Mucosa of stomach (tissue), 1 donor: ENCODE measurements around the gene LANCL2.

Experiments used
- H3K27me3 ChIP-seq: one replicate; pipeline ENCODE4 v1.7.0; 2013; ENCODE audit warnings: mild to moderate bottlenecking, low read length; ENCODE audit not compliant: control insufficient read depth, insufficient read depth
- H3K36me3 ChIP-seq: one replicate; pipeline ENCODE4 v1.7.0; 2013; ENCODE audit warnings: low read length; ENCODE audit not compliant: control insufficient read depth, insufficient read depth
- H3K4me1 ChIP-seq: one replicate; pipeline ENCODE4 v1.7.0; 2013; ENCODE audit warnings: mild to moderate bottlenecking, low read length; ENCODE audit not compliant: control insufficient read depth, insufficient read depth
- H3K4me3 ChIP-seq: one replicate; pipeline ENCODE4 v1.7.0; 2013; ENCODE audit warnings: low read length
- H3K9ac ChIP-seq: one replicate; pipeline ENCODE4 v1.7.0; 2013; ENCODE audit warnings: mild to moderate bottlenecking, low read length, moderate library complexity
- H3K9me3 ChIP-seq: one replicate; pipeline ENCODE4 v1.7.0; 2013; ENCODE audit warnings: mild to moderate bottlenecking, low read length, moderate library complexity; ENCODE audit not compliant: control insufficient read depth
- donor health status: Pancreatic carcinoma.

LANCL2 gene

DNA sequence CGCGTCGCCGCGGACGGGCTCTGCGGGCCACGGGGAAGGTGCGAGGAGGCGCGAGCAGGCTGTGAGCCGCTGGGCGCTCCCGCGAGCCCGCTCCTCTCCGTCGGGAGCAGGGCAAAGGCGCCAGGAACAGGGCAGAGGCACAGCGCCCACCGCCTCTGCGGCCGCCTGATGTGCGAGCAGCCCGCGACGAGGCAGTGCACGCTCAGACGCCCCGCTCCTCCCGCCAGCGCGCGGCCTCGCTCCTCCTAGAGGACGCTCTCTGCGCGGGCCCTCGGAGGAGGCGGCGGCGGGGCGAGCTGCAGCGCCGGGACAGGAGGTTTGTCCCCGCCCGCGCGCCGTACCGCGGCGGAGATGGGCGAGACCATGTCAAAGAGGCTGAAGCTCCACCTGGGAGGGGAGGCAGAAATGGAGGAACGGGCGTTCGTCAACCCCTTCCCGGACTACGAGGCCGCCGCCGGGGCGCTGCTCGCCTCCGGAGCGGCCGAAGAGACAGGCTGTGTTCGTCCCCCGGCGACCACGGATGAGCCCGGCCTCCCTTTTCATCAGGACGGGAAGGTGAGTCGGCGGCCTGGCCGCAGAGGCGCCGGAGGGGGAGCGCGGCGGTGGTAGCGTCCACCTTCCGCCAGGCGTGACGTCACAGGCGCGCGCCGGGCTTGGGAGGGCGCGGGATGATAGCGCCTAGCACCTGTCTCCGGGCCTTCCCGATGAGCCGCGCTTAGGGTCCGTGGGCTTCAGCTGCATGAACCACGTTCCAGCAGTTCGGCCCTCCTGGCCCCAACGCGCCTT, 731 bp downstream of the LANCL2 start:
- Histone ChIP-seq H3K9ac (peak overlapping the region; percentile 85), H3K4me1 (peaks cover 7% of the 10 kb centered on the region), H3K4me3 (peak overlapping the region; percentile 98), H3K9me3 (no peaks in the 10 kb centered on the region), H3K27me3 (no peaks in the 10 kb centered on the region), H3K36me3 (no peaks in the 10 kb centered on the region)

DNA sequence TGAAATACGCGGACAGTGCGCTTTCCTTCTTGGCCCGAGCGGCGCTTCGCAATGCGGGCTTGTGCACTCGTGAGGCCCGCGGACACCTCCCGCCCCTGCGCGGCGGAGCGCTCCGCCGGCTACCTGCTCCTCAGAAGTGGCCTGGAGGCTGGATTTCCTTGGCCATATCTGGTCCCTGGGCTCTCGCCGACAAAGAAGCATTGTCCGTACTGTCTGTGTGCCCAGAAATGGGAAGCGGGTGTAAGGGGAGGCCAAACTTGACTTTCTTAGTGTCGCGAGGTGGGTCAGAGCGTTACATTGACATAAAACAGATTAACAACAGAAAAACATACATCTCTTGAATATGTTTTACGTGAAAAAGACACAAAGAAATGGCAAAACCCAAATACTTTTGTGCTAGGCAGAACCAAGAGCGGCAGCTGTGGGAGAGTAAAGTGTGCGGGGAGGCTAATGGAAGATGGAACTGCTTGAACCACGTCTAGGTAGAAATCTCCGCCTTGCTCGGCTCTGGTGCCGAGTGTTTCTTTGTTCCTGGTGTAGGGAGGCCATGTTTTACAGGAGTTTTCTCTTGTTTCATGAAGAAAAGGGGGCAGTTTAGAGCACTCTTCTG, 1.4 kb downstream of the LANCL2 start:
- no peaks in the 10 kb centered on the region for H3K27me3 ChIP-seq
- H3K9me3 ChIP-seq = no peaks in the 10 kb centered on the region
- peak overlapping the region; percentile 98 for H3K4me3 ChIP-seq
- H3K4me1 ChIP-seq = peaks cover 7% of the 10 kb centered on the region
- peak overlapping the region; percentile 85 for H3K9ac ChIP-seq
- H3K36me3 ChIP-seq = no peaks in the 10 kb centered on the region

DNA sequence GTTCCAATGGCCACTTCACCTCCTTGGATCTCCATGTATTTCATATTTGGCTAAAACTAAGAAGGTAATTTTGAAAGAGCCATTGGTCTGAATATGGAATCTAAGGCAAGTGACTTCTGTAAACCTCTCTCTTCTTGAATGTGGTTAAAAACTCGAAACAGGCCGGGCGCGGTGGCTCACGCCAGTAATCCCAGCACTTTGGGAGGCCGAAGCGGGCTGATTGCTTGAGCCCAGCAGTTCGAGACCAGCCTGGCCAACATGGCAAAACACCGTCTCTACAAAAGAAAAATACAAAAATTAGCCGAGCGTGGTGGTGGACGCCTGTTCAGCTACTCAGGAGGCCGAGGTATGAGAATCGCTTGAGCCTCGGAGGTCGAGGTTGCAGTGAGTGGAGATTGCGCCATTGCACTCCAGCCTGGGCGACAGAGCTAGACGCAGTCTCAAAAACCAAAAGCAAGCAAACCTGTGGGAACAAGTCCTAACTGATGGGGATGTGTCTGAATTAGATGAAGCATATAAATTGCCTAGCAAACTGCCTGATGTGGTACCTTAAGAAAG, 2.2 kb downstream of the LANCL2 start:
- H3K36me3 ChIP-seq = no peaks in the 10 kb centered on the region
- H3K9me3 ChIP-seq = no peaks in the 10 kb centered on the region
- peaks cover 7% of the 10 kb centered on the region for H3K4me1 ChIP-seq
- H3K4me3 ChIP-seq = peak overlapping the region; percentile 98
- H3K27me3 ChIP-seq = no peaks in the 10 kb centered on the region
- H3K9ac ChIP-seq = peak overlapping the region; percentile 85

DNA sequence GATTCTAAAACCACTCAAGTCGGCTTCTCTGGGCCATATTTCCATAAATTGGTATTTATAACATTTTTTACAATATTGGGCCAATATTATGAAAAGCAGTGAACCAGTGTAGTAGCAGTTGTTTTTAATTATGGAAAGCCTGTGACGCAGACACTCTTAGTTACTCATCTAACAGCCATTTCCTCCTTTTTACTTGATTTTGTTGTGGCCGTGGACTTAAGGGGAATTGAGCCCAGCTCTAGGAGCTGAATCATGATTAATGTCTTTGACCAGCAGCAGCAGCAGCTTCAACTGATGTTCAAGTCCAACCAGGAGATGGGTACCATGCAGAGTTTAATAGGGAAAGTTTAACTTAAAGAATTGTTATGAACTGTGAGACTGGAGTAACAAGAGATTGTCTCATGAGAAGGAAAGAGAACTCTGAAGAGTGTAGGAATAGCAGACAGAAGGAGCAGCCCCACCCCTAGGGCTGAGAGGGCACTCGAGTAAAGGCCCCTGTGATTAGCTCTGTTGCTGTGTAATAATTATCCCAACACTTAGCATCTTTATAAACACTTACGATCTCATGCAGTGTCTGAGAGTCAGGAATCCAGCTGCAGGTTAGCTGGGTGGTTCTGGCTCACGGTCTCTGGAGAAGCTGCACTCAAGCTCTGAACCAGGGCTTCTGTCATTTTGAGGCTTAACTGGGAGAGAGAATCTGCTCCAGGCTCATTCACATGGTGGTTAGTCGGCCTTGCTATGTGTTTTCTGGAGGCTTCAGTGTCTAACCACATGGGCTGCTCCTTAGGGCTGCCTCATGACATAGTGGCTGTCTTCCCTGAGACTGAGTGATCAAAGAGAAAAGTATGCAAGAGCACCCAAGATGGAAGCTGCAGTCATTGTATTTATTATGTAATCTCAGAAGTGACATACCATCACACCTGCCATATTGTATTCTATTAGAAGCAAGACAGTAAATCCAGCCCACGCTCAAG, 4.6 kb downstream of the LANCL2 start:
- Histone ChIP-seq H3K9ac (no peak overlapping the region), H3K4me3 (no peak overlapping the region), H3K9me3 (no peaks in the 10 kb centered on the region), H3K4me1 (peaks cover 3% of the 10 kb centered on the region), H3K27me3 (no peaks in the 10 kb centered on the region), H3K36me3 (no peaks in the 10 kb centered on the region)

DNA sequence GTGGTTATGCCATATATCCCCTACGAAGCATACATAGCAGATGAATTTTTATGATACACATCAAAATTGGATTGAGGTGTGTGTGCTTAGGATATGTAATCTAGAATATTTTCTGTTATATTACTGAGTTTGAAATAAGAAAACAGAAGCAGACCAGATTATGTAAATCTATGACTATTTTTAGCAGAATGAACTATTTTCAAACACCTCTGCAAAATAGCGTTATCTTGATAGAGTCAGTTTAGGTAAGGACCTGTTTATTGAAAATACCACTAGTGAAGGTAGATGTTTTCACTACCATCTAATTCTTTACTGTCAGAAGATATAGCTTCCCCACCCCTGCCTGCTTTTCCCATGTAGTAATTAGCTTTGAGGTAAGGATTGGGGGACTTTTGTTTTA, 9.1 kb downstream of the LANCL2 start:
- no peak overlapping the region for H3K4me3 ChIP-seq
- no peaks in the 10 kb centered on the region for H3K27me3 ChIP-seq
- no peaks in the 10 kb centered on the region for H3K36me3 ChIP-seq
- no peak overlapping the region for H3K9ac ChIP-seq
- no peaks in the 10 kb centered on the region for H3K4me1 ChIP-seq
- H3K9me3 ChIP-seq = no peaks in the 10 kb centered on the region

DNA sequence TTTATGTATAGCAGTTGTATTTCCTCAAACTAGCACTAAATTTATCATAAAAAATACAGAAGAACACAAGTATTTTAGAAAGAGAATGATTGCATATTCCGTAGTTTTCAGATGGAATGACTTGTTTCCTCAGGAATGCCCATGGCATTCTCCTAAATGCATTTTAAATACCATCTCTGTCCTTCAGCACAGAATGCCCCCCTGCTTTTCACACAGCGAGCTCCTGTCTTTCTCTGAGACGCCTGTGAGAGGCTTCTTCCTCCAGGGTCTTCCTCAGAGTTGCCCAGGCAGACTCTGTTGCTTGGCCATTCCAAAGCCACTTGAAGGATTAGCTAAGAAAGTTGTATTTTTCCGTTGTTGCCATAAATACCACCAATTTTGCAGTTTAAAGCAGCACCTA, 10.1 kb downstream of the LANCL2 start:
- Histone ChIP-seq H3K9ac (no peak overlapping the region), H3K9me3 (no peaks in the 10 kb centered on the region), H3K27me3 (no peaks in the 10 kb centered on the region), H3K4me1 (no peaks in the 10 kb centered on the region), H3K36me3 (no peaks in the 10 kb centered on the region), H3K4me3 (no peak overlapping the region)

DNA sequence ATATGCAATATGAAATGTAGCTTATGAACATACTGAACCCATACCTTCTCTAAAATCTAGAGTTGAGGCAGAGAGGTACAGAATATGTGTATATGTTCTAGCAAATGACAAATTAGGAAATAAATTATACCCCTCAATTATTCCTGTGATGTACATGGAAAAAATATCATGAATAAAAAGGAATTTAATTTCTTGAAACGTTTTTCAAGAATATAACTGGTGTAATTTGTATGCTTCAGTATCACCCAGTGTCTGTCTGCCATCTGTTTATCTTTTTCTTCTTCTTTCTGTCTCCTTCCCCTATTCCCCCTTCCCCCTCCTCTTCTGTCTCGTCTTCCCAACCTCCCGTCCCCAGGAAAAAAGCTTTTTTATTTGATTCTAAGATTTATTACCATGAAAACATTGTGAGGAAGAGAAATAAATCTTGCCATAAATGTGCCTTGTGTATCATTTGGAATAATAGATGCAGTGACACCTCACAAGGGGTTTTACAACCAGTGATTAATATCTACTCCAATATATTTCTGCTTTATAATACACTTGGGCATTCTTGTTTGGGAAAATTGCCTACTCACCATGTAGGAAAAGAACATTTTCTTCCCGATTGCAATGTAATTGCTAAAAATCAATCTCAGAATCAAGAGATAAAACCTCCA, 12.2 kb downstream of the LANCL2 start:
- Histone ChIP-seq H3K4me1 (no peaks in the 10 kb centered on the region), H3K9me3 (no peaks in the 10 kb centered on the region), H3K4me3 (no peak overlapping the region), H3K9ac (no peak overlapping the region), H3K27me3 (no peaks in the 10 kb centered on the region), H3K36me3 (no peaks in the 10 kb centered on the region)

DNA sequence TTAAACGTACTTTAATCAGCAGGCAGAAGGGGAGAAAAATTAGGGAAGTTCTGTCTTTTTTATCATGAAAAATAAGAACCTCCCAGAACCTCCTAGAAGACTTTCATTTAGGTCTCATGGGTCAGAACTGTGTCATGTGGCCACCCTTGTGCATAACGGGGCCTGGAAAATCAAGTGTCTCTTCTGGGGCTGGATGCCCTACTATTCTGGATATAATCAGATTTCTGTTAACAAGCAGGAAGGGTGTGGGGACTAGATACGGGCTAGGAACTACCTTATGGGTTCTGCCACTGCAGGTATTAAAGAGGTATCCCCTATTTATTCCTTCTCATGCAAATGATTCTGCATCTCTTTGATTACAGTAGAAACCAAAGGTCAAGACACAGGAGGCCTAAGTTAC, 14.1 kb downstream of the LANCL2 start:
- Histone ChIP-seq H3K4me1 (no peaks in the 10 kb centered on the region), H3K9me3 (no peaks in the 10 kb centered on the region), H3K4me3 (no peak overlapping the region), H3K9ac (no peak overlapping the region), H3K36me3 (no peaks in the 10 kb centered on the region), H3K27me3 (no peaks in the 10 kb centered on the region)

DNA sequence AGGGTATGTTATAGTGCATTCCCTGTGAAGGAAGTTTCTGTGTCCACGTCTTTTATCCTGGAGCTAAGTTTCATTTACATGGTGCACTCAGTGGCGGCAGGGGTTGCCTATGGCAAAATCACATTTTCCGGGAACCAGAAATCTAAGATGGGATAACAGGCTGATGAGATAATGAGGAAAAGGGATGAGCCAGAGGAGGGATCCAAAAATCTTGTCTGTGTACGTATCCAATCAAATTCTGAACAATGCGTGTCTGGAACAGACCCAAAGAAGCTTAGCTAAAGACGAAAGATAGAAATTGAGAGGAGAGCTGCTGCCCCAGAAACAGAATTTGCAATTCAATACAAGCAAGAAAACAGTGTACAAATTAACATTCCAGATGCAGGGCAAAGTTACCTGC, 16.1 kb downstream of the LANCL2 start:
- no peaks in the 10 kb centered on the region for H3K27me3 ChIP-seq
- no peak overlapping the region for H3K4me3 ChIP-seq
- no peaks in the 10 kb centered on the region for H3K4me1 ChIP-seq
- H3K9me3 ChIP-seq = no peaks in the 10 kb centered on the region
- H3K9ac ChIP-seq = no peak overlapping the region
- no peaks in the 10 kb centered on the region for H3K36me3 ChIP-seq

DNA sequence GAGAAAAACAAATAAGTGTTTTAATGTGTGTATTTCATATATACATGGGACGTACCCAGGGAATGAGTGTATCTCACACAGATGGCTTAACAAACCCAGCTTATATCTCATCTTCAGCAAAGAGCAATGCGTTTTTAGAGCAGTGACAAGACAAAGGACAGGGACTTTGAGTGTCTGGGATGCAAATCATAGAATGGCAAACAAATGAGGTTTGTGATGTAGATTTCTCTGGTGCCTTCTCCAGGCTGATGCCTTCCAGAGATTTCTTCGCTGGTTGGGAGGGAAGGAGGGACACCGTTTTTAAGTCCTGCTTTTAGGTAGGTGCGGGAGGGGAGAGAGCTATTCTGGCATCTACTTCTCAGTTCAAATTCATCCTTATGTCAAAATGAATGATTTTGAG, 16.6 kb downstream of the LANCL2 start:
- H3K4me1 ChIP-seq = no peaks in the 10 kb centered on the region
- H3K27me3 ChIP-seq = no peaks in the 10 kb centered on the region
- H3K9me3 ChIP-seq = no peaks in the 10 kb centered on the region
- H3K9ac ChIP-seq = no peak overlapping the region
- H3K4me3 ChIP-seq = no peak overlapping the region
- no peaks in the 10 kb centered on the region for H3K36me3 ChIP-seq

DNA sequence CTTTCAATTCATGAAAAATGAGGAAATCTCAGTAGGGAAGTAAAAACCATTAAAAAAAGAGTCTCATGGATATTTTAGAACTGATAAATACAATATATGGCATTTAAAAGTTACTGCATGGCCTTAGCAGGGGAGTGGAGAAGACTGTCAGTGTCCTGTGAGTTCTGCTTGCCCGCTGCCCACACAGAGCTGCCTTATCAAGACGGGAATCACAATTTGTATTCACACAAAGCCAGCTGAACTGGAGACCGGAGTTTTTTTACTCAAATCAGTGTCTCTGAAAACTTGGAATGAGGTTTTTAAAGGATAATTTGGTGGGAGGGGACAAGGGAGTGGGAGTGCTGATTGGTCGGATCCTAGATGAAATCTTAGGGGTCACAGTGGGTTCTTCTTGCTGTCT, 17.1 kb downstream of the LANCL2 start:
- Histone ChIP-seq H3K36me3 (no peaks in the 10 kb centered on the region), H3K4me3 (no peak overlapping the region)

More for the DNA sequence above, 17.1 kb downstream of the LANCL2 start:
- Histone ChIP-seq H3K9me3 (no peaks in the 10 kb centered on the region), H3K4me1 (no peaks in the 10 kb centered on the region), H3K27me3 (no peaks in the 10 kb centered on the region), H3K9ac (no peak overlapping the region)
